H9 (cell line): Measurements from ENCODE around the gene UBE4B. TPM values are rescaled to one million over a fixed set of nuclear protein-coding genes. Genes with fewer than 3 reads are reported as not detected.
A peak's percentile ranks its signal among the peaks of the same experiment; 100 is the strongest.

Source experiments
- DNase-seq: peaks from one replicate; pipeline ENCODE4 v3.0.0-alpha.2; 2017
- H2AFZ ChIP-seq: one replicate; pipeline ENCODE4 v1.6.1; 2013; ENCODE audit warnings: mild to moderate bottlenecking, low read length, control low read depth, moderate library complexity
- H2AK5ac ChIP-seq: 2 replicates; pipeline ENCODE4 v1.6.1; 2013; ENCODE audit warnings: low read length, control low read depth, mixed read lengths; ENCODE audit not compliant: insufficient read length
- H2BK120ac ChIP-seq: one replicate; pipeline ENCODE4 v1.6.1; 2013; ENCODE audit warnings: low read depth, mild to moderate bottlenecking, low read length, control low read depth, inconsistent platforms; ENCODE audit not compliant: poor library complexity, severe bottlenecking
- H2BK12ac ChIP-seq: 2 replicates; pipeline ENCODE4 v1.6.1; 2013; ENCODE audit warnings: low read length, control low read depth, mixed read lengths, low read depth; ENCODE audit not compliant: insufficient read length
- H2BK15ac ChIP-seq: 2 replicates; pipeline ENCODE4 v1.6.1; 2013; ENCODE audit warnings: low read depth, low read length, control low read depth
- H2BK20ac ChIP-seq: one replicate; pipeline ENCODE4 v1.6.1; 2013; ENCODE audit warnings: low read depth, mild to moderate bottlenecking, low read length, control low read depth, inconsistent platforms; ENCODE audit not compliant: poor library complexity, severe bottlenecking
- H2BK5ac ChIP-seq: 2 replicates; pipeline ENCODE4 v1.6.1; 2013; ENCODE audit warnings: low read length, control low read depth, mixed read lengths; ENCODE audit not compliant: insufficient read length
- H3K14ac ChIP-seq: 2 replicates; pipeline ENCODE4 v1.6.1; 2013; ENCODE audit warnings: low read length, control low read depth; ENCODE audit not compliant: insufficient read depth
- H3K18ac ChIP-seq: 2 replicates; pipeline ENCODE4 v1.6.1; 2013; ENCODE audit warnings: low read depth, mild to moderate bottlenecking, mixed read lengths, low read length, control low read depth; ENCODE audit not compliant: insufficient read length
- H3K23ac ChIP-seq: 2 replicates; pipeline ENCODE4 v1.6.1; 2013; ENCODE audit warnings: low read length, control low read depth, mixed read lengths, low read depth; ENCODE audit not compliant: insufficient read length
- H3K23me2 ChIP-seq: 2 replicates; pipeline ENCODE4 v1.6.1; 2013; ENCODE audit warnings: low read depth, mild to moderate bottlenecking, mixed read lengths, low read length, control low read depth; ENCODE audit not compliant: insufficient read length, poor library complexity, severe bottlenecking
- H3K27ac ChIP-seq: 2 replicates; pipeline ENCODE4 v1.5.1; 2013; ENCODE audit warnings: low read length, control low read depth, mixed read lengths, low read depth; ENCODE audit not compliant: insufficient read length
- H3K27me3 ChIP-seq: 2 replicates; pipeline ENCODE4 v1.6.1; 2013; ENCODE audit warnings: low read length, control low read depth, inconsistent platforms; ENCODE audit not compliant: insufficient read depth
- H3K4ac ChIP-seq: 2 replicates; pipeline ENCODE4 v1.6.1; 2013; ENCODE audit warnings: low read depth, mild to moderate bottlenecking, control low read depth, inconsistent platforms, low read length, moderate library complexity
- H3K4me1 ChIP-seq: 2 replicates; pipeline ENCODE4 v1.6.1; 2013; ENCODE audit warnings: low read length, control low read depth, inconsistent platforms; ENCODE audit not compliant: insufficient read depth
- H3K4me2 ChIP-seq: 2 replicates; pipeline ENCODE4 v1.6.1; 2013; ENCODE audit warnings: low read length, control low read depth, mixed read lengths; ENCODE audit not compliant: insufficient read length, insufficient read depth
- H3K56ac ChIP-seq: 2 replicates; pipeline ENCODE4 v1.6.1; 2013; ENCODE audit warnings: low read depth, mild to moderate bottlenecking, mixed read lengths, low read length, control low read depth; ENCODE audit not compliant: insufficient read length
- H3K79me1 ChIP-seq: 2 replicates; pipeline ENCODE4 v1.6.1; 2013; ENCODE audit warnings: low read depth, mild to moderate bottlenecking, moderate library complexity, low read length, control low read depth, inconsistent platforms; ENCODE audit not compliant: insufficient read depth, poor library complexity, severe bottlenecking
- H3K79me2 ChIP-seq: 2 replicates; pipeline ENCODE4 v1.6.1; 2013; ENCODE audit warnings: low read length, control low read depth, inconsistent platforms; ENCODE audit not compliant: insufficient read depth
- H3K9ac ChIP-seq: 2 replicates; pipeline ENCODE4 v1.6.1; 2013; ENCODE audit warnings: low read length, control low read depth, mixed read lengths; ENCODE audit not compliant: insufficient read length; ENCODE audit errors: extremely low read depth
- H3K9me3 ChIP-seq: one replicate; pipeline ENCODE4 v1.6.1; 2013; ENCODE audit warnings: low read depth, low read length, inconsistent platforms; ENCODE audit not compliant: control insufficient read depth
- H3T11ph ChIP-seq: one replicate; pipeline ENCODE4 v1.6.1; 2013; ENCODE audit warnings: mild to moderate bottlenecking, low read length, control low read depth, inconsistent platforms
- H4K20me1 ChIP-seq: one replicate; pipeline ENCODE4 v1.6.1; 2013; ENCODE audit not compliant: control insufficient read depth, insufficient read length, insufficient read depth
- H4K5ac ChIP-seq: 2 replicates; pipeline ENCODE4 v1.6.1; 2013; ENCODE audit warnings: low read depth, mild to moderate bottlenecking, mixed read lengths, low read length, control low read depth; ENCODE audit not compliant: insufficient read length
- H4K8ac ChIP-seq: replicated peaks from 2 replicates; pipeline ENCODE4 v1.6.1; 2013; ENCODE audit warnings: low read length, control low read depth, mixed read lengths, low read depth; ENCODE audit not compliant: insufficient read length
- H4K91ac ChIP-seq: 2 replicates; pipeline ENCODE4 v1.6.1; 2013; ENCODE audit warnings: low read depth, mild to moderate bottlenecking, moderate library complexity, mixed read lengths, low read length, control low read depth; ENCODE audit not compliant: insufficient read length
- H3K27ac Mint-ChIP-seq, 3 experiments: 2 replicates in 2 of 3; 3 replicates in 1 of 3; pipeline ENCODE4 v1.8.0; 2020 to 2021; ENCODE audit warnings: mixed read lengths in 3 of 3, mild to moderate bottlenecking in 1 of 3, moderate library complexity in 1 of 3
- H3K27me3 Mint-ChIP-seq: 2 replicates; pipeline ENCODE4 v1.8.0; 2021; ENCODE audit warnings: low read depth, mild to moderate bottlenecking, moderate library complexity, mixed read lengths
- H3K36me3 Mint-ChIP-seq, 3 experiments: 2 replicates in 2 of 3; 3 replicates in 1 of 3; pipeline ENCODE4 v1.8.0; 2020 to 2021; ENCODE audit warnings: low read depth in 3 of 3, mixed read lengths in 3 of 3; ENCODE audit not compliant: insufficient read depth in 1 of 3
- H3K4me1 Mint-ChIP-seq, 2 experiments: 2 replicates each; pipeline ENCODE4 v1.8.0; 2020; ENCODE audit warnings: mixed read lengths in 2 of 2
- H3K4me3 Mint-ChIP-seq, 2 experiments: 2 replicates in 1 of 2; 3 replicates in 1 of 2; pipeline ENCODE4 v1.8.0; 2020 to 2021; ENCODE audit warnings: mild to moderate bottlenecking in 2 of 2, mixed read lengths in 2 of 2, moderate library complexity in 1 of 2
- H3K9me3 Mint-ChIP-seq, 2 experiments: 2 replicates in 1 of 2; 3 replicates in 1 of 2; pipeline ENCODE4 v1.8.0; 2020; ENCODE audit warnings: mild to moderate bottlenecking in 2 of 2, mixed read lengths in 2 of 2, moderate library complexity in 1 of 2
- WGBS: extraction: QIAGEN DNeasy Blood & Tissue Kit; methylation state at CpG from one replicate; pipeline ENCODE4 v1.1.7; 2013; ENCODE audit warnings: missing lambda C conversion rate, low lambda C conversion rate, mixed read lengths; ENCODE audit not compliant: insufficient read length; ENCODE audit errors: extremely low coverage; 5-methylcytosine and 5-hydroxymethylcytosine counted together
- total RNA-seq: library from RNA; stranded (reverse); gene quantifications from 2 replicates; pipeline ENCODE4 v1.2.1, GENCODE V29; 2021
- TF ChIP-seq, protein P1 (sequence below): fragments of 200-600 bp; sonication (generic); conservative IDR thresholded peaks from 3 replicates; pipeline ENCODE4 v1.8.0; 2021; ENCODE audit warnings: antibody characterized with exemption, mild to moderate bottlenecking

Gene UBE4B
- total RNA-seq, 1 experiment from 2014 or later = 67.6 TPM

DNA sequence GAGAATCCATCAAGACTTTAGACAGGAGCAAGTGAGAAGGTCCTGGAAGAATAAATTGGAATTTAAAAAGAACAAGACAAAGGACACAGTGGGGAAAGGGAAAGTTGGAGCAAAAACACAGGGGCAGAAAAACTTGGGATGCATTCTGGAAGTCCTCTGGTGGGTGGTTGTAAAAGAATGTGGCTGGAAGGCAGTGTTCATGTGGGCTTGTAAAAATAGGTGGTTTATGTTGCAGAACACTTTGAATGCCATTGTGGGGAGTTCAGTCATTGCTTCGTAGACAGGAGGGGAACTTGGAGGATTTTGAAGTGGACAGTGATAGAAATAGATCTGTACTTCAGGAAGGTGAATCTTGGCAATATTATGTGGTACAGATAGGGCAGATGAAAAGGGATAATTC is 192.8 kb downstream of the UBE4B start:
- no peak overlapping the region for H3K14ac ChIP-seq
- no peak overlapping the region for H4K5ac ChIP-seq
- peaks cover 4 to 12% of the 10 kb centered on the region in 2 experiments for H3K9me3 Mint-ChIP-seq
- H3T11ph ChIP-seq = no peak overlapping the region
- no peak overlapping the region for H2BK20ac ChIP-seq
- no peak overlapping the region for H3K23ac ChIP-seq
- H3K79me1 ChIP-seq = peaks cover 8% of the 10 kb centered on the region
- DNase-seq = no peak
- no peaks in the 10 kb centered on the region for H3K27me3 ChIP-seq
- no CpG with 5 or more reads among the region's 1 CpG for WGBS
- peaks cover 4 to 14% (median 14%) of the 10 kb centered on the region in 3 experiments; a peak in 4 of 7 replicates for H3K36me3 Mint-ChIP-seq
- H2BK5ac ChIP-seq = no peak overlapping the region
- no peak overlapping the region for H2BK12ac ChIP-seq
- no peaks in the 10 kb centered on the region for H3K23me2 ChIP-seq
- H3K4me2 ChIP-seq = no peak overlapping the region
- no peak overlapping the region for H2BK15ac ChIP-seq
- no peaks in the 10 kb centered on the region for H3K4me1 ChIP-seq
- H3K4ac ChIP-seq = no peak overlapping the region
- H3K56ac ChIP-seq = no peak overlapping the region
- H3K27ac Mint-ChIP-seq = peak overlapping the region in 1 of 3 experiments; percentile 52; a peak in 1 of 7 replicates
- no peak overlapping the region for H3K27ac ChIP-seq
- H2AK5ac ChIP-seq = no peak overlapping the region
- no peak overlapping the region for H4K8ac ChIP-seq
- H3K27me3 Mint-ChIP-seq = no peaks in the 10 kb centered on the region
- no peaks in the 10 kb centered on the region for H3K9me3 ChIP-seq
- no peak overlapping the region for H3K9ac ChIP-seq
- H4K91ac ChIP-seq = no peak overlapping the region
- H2AFZ ChIP-seq = no peak overlapping the region
- no peak overlapping the region for H3K18ac ChIP-seq
- H3K4me3 Mint-ChIP-seq = no peak overlapping the region
- TF ChIP-seq, protein P1, sequence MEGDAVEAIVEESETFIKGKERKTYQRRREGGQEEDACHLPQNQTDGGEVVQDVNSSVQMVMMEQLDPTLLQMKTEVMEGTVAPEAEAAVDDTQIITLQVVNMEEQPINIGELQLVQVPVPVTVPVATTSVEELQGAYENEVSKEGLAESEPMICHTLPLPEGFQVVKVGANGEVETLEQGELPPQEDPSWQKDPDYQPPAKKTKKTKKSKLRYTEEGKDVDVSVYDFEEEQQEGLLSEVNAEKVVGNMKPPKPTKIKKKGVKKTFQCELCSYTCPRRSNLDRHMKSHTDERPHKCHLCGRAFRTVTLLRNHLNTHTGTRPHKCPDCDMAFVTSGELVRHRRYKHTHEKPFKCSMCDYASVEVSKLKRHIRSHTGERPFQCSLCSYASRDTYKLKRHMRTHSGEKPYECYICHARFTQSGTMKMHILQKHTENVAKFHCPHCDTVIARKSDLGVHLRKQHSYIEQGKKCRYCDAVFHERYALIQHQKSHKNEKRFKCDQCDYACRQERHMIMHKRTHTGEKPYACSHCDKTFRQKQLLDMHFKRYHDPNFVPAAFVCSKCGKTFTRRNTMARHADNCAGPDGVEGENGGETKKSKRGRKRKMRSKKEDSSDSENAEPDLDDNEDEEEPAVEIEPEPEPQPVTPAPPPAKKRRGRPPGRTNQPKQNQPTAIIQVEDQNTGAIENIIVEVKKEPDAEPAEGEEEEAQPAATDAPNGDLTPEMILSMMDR = no peak
- peaks cover 22% of the 10 kb centered on the region; the same call in 1 of the 2 replicates for H3K79me2 ChIP-seq
- peaks cover 7 to 8% of the 10 kb centered on the region in 2 experiments for H3K4me1 Mint-ChIP-seq
- H4K20me1 ChIP-seq = no peaks in the 10 kb centered on the region
- no peak overlapping the region for H2BK120ac ChIP-seq
